B cell (primary cell): ENCODE results near the gene AQP9. TPM values are rescaled to one million over a fixed set of nuclear protein-coding genes. Genes with fewer than 3 reads are reported as not detected.

Experiments
- ATAC-seq: fragments of 200-7000 bp; cut with Tn5 transposase; one replicate; pipeline ENCODE4 v1.10.0; 2021; ENCODE audit warnings: low read depth, mild to moderate bottlenecking, moderate number of reproducible peaks, moderate library complexity
- CTCF ChIA-PET: fragments of 350-600 bp; sonication (Branson Sonifier 250); formaldehyde crosslinking; loops from one replicate; lab custom pipeline; 2021; ENCODE audit warnings: antibody characterized with exemption, inconsistent platforms; lab: Charles Lee
- POLR2A ChIA-PET: fragments of 350-600 bp; sonication (Branson Sonifier 250); formaldehyde crosslinking; loops from one replicate; lab custom pipeline; 2021; ENCODE audit warnings: antibody characterized with exemption; lab: Charles Lee
- DNase-seq: peaks from one replicate; pipeline ENCODE4 v3.0.0; 2013
- H2AFZ ChIP-seq: 2 replicates; pipeline ENCODE4 v1.6.1; 2012; ENCODE audit warnings: mild to moderate bottlenecking, low read depth, low read length; ENCODE audit not compliant: insufficient read depth, poor library complexity, severe bottlenecking
- H3K27ac ChIP-seq, 2 donors: 1 replicate in 1 of 2; 2 replicates in 1 of 2; pipeline ENCODE4 v1.5.1; 2012 to 2013; ENCODE audit warnings: low read length in 2 of 2, mild to moderate bottlenecking in 2 of 2, moderate library complexity in 1 of 2
- H3K27me3 ChIP-seq, 4 experiments: fragments of 200-600 bp in 1 of 4; sonication (generic) in 1 of 4; replicated peaks in 1 of 4; 1 replicate in 2 of 4; 2 replicates in 2 of 4; pipeline versions ENCODE4 v1.6.1 to v1.7.0; 2013 to 2016; ENCODE audit warnings: low read length in 3 of 4, mild to moderate bottlenecking in 2 of 4, mixed read lengths in 1 of 4, moderate library complexity in 1 of 4; ENCODE audit not compliant: insufficient read depth in 4 of 4, control insufficient read depth in 3 of 4; ENCODE audit errors: control extremely low read depth in 1 of 4
- H3K36me3 ChIP-seq, 2 experiments: replicated peaks in 1 of 2; 1 replicate in 1 of 2; 2 replicates in 1 of 2; pipeline versions ENCODE4 v1.6.1 to v1.7.1; 2013; ENCODE audit warnings: low read length in 1 of 2; ENCODE audit not compliant: insufficient read depth in 2 of 2, control insufficient read depth in 1 of 2; ENCODE audit errors: control extremely low read depth in 1 of 2, extremely low read depth in 1 of 2
- H3K4me1 ChIP-seq, 2 donors: fragments of 200-600 bp in 1 of 2; sonication (generic) in 1 of 2; 1 replicate in 1 of 2; 2 replicates in 1 of 2; pipeline versions ENCODE4 v1.5.1 to v1.6.1; 2013 to 2017; ENCODE audit warnings: low read length in 2 of 2; ENCODE audit not compliant: control insufficient read depth in 2 of 2, insufficient read depth in 2 of 2
- H3K4me2 ChIP-seq: replicated peaks from 2 replicates; pipeline ENCODE3; 2012; ENCODE audit warnings: mild to moderate bottlenecking, low read depth, low read length; ENCODE audit not compliant: poor library complexity, severe bottlenecking
- H3K4me3 ChIP-seq, 5 experiments: fragments of 200-600 bp in 1 of 5; sonication (generic) in 1 of 5; 1 replicate in 3 of 5; 2 replicates in 2 of 5; pipeline versions ENCODE4 v1.5.1 to v1.7.0; 2011 to 2016; ENCODE audit warnings: low read length in 4 of 5, mild to moderate bottlenecking in 4 of 5, low read depth in 2 of 5, control low read depth in 1 of 5, moderate library complexity in 1 of 5; ENCODE audit not compliant: insufficient read depth in 1 of 5; ENCODE audit errors: control extremely low read depth in 1 of 5, extremely low read depth in 1 of 5
- H3K79me2 ChIP-seq: fragments of 200-600 bp; sonication (generic); one replicate; pipeline ENCODE4 v1.6.0; 2016; ENCODE audit warnings: low read length; ENCODE audit not compliant: control insufficient read depth, insufficient read depth
- H3K9ac ChIP-seq: fragments of 200-600 bp; sonication (generic); 2 replicates; pipeline ENCODE4 v1.6.1; 2017; ENCODE audit warnings: mild to moderate bottlenecking, low read length, moderate library complexity
- H3K9me3 ChIP-seq, 3 donors: one replicate each; pipeline versions ENCODE4 v1.6.1 to v1.7.1; 2013; ENCODE audit warnings: low read length in 2 of 3; ENCODE audit not compliant: control insufficient read depth in 2 of 3, insufficient read depth in 1 of 3; ENCODE audit errors: control extremely low read depth in 1 of 3
- H4K20me1 ChIP-seq: 2 replicates; pipeline ENCODE4 v1.6.0; 2012; ENCODE audit warnings: mild to moderate bottlenecking, low read length; ENCODE audit not compliant: insufficient read depth, control insufficient read depth, poor library complexity, severe bottlenecking
- H3K27ac Mint-ChIP-seq: one replicate; pipeline ENCODE4 v1.8.0; 2021; ENCODE audit warnings: mixed read lengths
- H3K27me3 Mint-ChIP-seq: one replicate; pipeline ENCODE4 v1.8.0; 2021; ENCODE audit warnings: mixed read lengths
- H3K4me1 Mint-ChIP-seq: one replicate; pipeline ENCODE4 v1.8.0; 2021; ENCODE audit warnings: mixed read lengths
- H3K4me3 Mint-ChIP-seq: one replicate; pipeline ENCODE4 v1.8.0; 2021; ENCODE audit warnings: mixed read lengths
- H3K9me3 Mint-ChIP-seq: one replicate; pipeline ENCODE4 v1.8.0; 2022; ENCODE audit warnings: mixed read lengths; ENCODE audit not compliant: insufficient read depth
- CTCF ChIP-seq: fragments of 200-600 bp; IDR thresholded peaks from one replicate; pipeline ENCODE4 v1.8.0; 2022; ENCODE audit warnings: antibody characterized with exemption, mild to moderate bottlenecking
- EZH2 ChIP-seq: IDR thresholded peaks from 2 replicates; pipeline ENCODE4 v1.6.1; 2012; ENCODE audit warnings: borderline replicate concordance, low read depth, mild to moderate bottlenecking, moderate library complexity, low read length; ENCODE audit not compliant: insufficient read depth, poor library complexity, severe bottlenecking
- WGBS: methylation state at CpG from one replicate; pipeline ENCODE4 v1.1.5; 2013; ENCODE audit warnings: missing lambda C conversion rate; ENCODE audit not compliant: insufficient coverage; 5-methylcytosine and 5-hydroxymethylcytosine counted together
- intact Hi-C: fragments of 100-400 bp; cut with micrococcal nuclease; formaldehyde crosslinking; loops from one replicate; pipeline ENCODE4 v1.10.0; 2022
- polyA plus RNA-seq: library from polyadenylated mRNA; depleted of rRNA; stranded (reverse); fragments of >200 nt; gene quantifications from 2 replicates; pipeline ENCODE4 v1.2.3, GENCODE V29; 2012
- total RNA-seq, 2 donors: library from RNA; stranded (reverse); fragments of 120-200 nt in 1 of 2; gene quantifications; 1 replicate in 1 of 2; 2 replicates in 1 of 2; pipeline versions ENCODE4 v1.2.3 to v1.2.4, GENCODE V29; 2013 to 2022

Gene AQP9
- total and polyA plus RNA-seq, 2 donors (not counting 1 experiment from before 2014, with no cell fraction given), result 0.10 TPM; not detected in 1

- Histone ChIP-seq H3K27me3 (peaks cover 0 to 6% (median 0%) of the 10 kb centered on the region in 4 experiments), H3K79me2 (no peaks in the 10 kb centered on the region), H2AFZ (no peak overlapping the region), H4K20me1 (no peaks in the 10 kb centered on the region), H3K9ac (no peak overlapping the region), H3K4me2 (no peak overlapping the region), H3K4me3 (no peak overlapping the region), H3K9me3 (no peaks in the 10 kb centered on the region), H3K27ac (no peak overlapping the region), H3K4me1 (no peaks in the 10 kb centered on the region), H3K36me3 (no peaks in the 10 kb centered on the region)
- ChIA-PET POLR2A (no interaction called here), CTCF (no interaction called here)
- TF ChIP-seq CTCF, result no peak
- Mint-ChIP-seq H3K4me1 (no peaks in the 10 kb centered on the region), H3K27ac (no peak overlapping the region), H3K27me3 (peaks cover 38% of the 10 kb centered on the region), H3K9me3 (no peaks in the 10 kb centered on the region), H3K4me3 (no peak overlapping the region)
- no peak for ATAC-seq
- WGBS, result 76% methylated on average over 2 of the region's 3 CpGs
- DNase-seq, result no peak
- intact Hi-C loops, result no loop called here
These were observed 29.0 kb downstream of the AQP9 start for GRCh38 chr15:58167095-58167691.

- H3K27me3 Mint-ChIP-seq, result peaks cover 32% of the 10 kb centered on the region
- ChIA-PET CTCF (no interaction called here), POLR2A (no interaction called here)
These were observed 31.8 kb downstream of the AQP9 start for GRCh38 chr15:58169934-58170333.

More at GRCh38 chr15:58169934-58170333, 31.8 kb downstream of the AQP9 start:
- no peaks in the 10 kb centered on the region for H3K9me3 Mint-ChIP-seq
- peaks cover 0 to 9% (median 0%) of the 10 kb centered on the region in 4 experiments for H3K27me3 ChIP-seq
- H3K9ac ChIP-seq, result no peak overlapping the region
- 97% methylated on average over 3 of the region's 5 CpGs for WGBS
- no peak overlapping the region for H2AFZ ChIP-seq
- no peak overlapping the region for H3K4me3 ChIP-seq
- H3K4me1 Mint-ChIP-seq, result no peaks in the 10 kb centered on the region
- H3K4me1 ChIP-seq, result no peaks in the 10 kb centered on the region
- intact Hi-C loops, result no loop called here
- H3K79me2 ChIP-seq, result no peaks in the 10 kb centered on the region
- no peaks in the 10 kb centered on the region for H3K9me3 ChIP-seq
- H4K20me1 ChIP-seq, result no peaks in the 10 kb centered on the region
- no peak for ATAC-seq
- TF ChIP-seq CTCF (no peak), EZH2 (no peak)
- no peak overlapping the region for H3K4me2 ChIP-seq
- DNase-seq, result no peak
- H3K27ac Mint-ChIP-seq, result no peak overlapping the region
- no peak overlapping the region for H3K4me3 Mint-ChIP-seq
- H3K27ac ChIP-seq, result no peak overlapping the region
- H3K36me3 ChIP-seq, result no peaks in the 10 kb centered on the region
